Lower leg skin (tissue), 4 donors: ENCODE measurements around the gene DYNLT5. TPM values are rescaled to one million over a fixed set of nuclear protein-coding genes. Genes with fewer than 3 reads are reported as not detected.

ENCODE experiments used
- DNase-seq, 2 donors: peaks; one replicate each; pipeline ENCODE4 v3.0.0-alpha.2; 2019; ENCODE audit warnings: low spot score in 2 of 2
- H3K4me3 ChIP-seq: fragments of 200-600 bp; sonication (generic); 2 replicates; pipeline ENCODE4 v1.5.1; 2017; ENCODE audit warnings: mild to moderate bottlenecking, low read depth; ENCODE audit not compliant: poor library complexity, severe bottlenecking
- POLR2A ChIP-seq, 2 donors: fragments of 450-650 bp; IDR thresholded peaks; one replicate each; pipeline ENCODE4 v1.6.1; 2016 to 2017; ENCODE audit warnings: antibody characterized with exemption in 2 of 2, mild to moderate bottlenecking in 1 of 2, moderate library complexity in 1 of 2
- WGBS, 2 donors: methylation state at CpG; one replicate each; pipeline ENCODE4 v1.1.5; 2018; 5-methylcytosine and 5-hydroxymethylcytosine counted together
- intact Hi-C: fragments of 100-400 bp; cut with DNase I; formaldehyde crosslinking; loops from one replicate; pipeline ENCODE4 v1.15.0; 2023; ENCODE audit warnings: low total_unique reads
- total RNA-seq, 4 donors: library from RNA; depleted of rRNA; stranded (reverse); fragments of >200 nt; gene quantifications; one replicate each; pipeline ENCODE4 v1.1.0, GENCODE V29; 2016
- TF ChIP-seq, protein P1 (sequence below), 3 donors: fragments of 450-650 bp; IDR thresholded peaks; one replicate each; pipeline ENCODE4 v1.5.1; 2016; ENCODE audit warnings: antibody characterized with exemption in 3 of 3, mild to moderate bottlenecking in 3 of 3, moderate library complexity in 2 of 3

DYNLT5 gene
- total RNA-seq, 4 donors from 2014 or later: 0.83 to 1.0 (median 0.97) TPM; not detected in 1

DNA sequence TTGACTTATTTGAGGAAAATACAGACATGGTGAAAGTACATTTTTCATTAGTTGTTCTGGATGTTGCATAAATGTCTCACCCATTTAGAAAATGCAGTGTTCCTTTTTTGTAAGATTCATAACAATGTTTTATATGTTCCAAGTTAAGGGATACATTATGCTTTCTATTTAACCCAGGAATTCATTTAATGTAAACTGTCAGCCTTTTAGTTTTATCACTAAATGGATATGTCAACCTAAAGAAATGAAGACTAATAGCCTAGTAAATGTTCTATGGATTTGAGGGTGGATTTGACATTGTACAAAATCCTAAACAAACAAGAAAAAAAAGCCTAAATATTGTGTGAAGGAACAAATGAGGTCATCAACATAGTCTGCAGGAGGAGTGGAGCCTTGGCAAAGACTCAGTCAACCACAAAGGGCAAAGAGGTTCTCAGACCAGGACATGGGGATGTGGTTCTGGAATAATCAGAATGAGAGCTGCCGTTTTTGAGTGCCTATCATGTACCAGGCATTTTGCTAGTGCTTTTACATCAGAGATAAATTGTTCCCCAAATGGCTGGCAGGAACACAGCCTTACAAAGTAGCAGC lies 57.6 kb downstream of the DYNLT5 start:
- TF ChIP-seq, protein P1, sequence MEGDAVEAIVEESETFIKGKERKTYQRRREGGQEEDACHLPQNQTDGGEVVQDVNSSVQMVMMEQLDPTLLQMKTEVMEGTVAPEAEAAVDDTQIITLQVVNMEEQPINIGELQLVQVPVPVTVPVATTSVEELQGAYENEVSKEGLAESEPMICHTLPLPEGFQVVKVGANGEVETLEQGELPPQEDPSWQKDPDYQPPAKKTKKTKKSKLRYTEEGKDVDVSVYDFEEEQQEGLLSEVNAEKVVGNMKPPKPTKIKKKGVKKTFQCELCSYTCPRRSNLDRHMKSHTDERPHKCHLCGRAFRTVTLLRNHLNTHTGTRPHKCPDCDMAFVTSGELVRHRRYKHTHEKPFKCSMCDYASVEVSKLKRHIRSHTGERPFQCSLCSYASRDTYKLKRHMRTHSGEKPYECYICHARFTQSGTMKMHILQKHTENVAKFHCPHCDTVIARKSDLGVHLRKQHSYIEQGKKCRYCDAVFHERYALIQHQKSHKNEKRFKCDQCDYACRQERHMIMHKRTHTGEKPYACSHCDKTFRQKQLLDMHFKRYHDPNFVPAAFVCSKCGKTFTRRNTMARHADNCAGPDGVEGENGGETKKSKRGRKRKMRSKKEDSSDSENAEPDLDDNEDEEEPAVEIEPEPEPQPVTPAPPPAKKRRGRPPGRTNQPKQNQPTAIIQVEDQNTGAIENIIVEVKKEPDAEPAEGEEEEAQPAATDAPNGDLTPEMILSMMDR (IDR thresholded peaks at IDR 0.05): no peak
- TF ChIP-seq POLR2A (IDR thresholded peaks at IDR 0.05): no peak
- 75 to 80% methylated on average over 1 of the region's 1 CpG for WGBS, 2 donors
- no peak overlapping the region for H3K4me3 ChIP-seq
- intact Hi-C loops: no loop called here
- DNase-seq: no peak

DNA sequence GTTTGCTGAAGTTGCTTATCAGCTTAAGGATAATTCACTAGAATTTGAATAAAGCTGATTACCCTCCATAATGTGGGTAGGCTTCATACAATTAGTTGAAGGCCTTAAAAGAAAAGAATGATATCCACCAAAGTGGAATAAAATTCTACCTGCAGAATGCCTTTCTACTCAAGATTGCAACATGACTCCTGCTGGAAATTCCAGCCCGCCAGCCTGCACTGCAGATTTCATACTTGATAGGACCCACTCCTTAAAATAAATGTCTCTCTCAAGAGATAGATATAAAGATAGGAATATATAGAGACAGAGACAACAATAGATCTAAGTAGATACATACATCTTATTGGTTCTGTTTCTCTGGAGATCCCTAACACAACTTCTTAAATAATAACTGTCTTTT lies 72.5 kb downstream of the DYNLT5 start:
- H3K4me3 ChIP-seq: no peak overlapping the region
- TF ChIP-seq POLR2A (IDR thresholded peaks at IDR 0.05): no peak
- TF ChIP-seq, protein P1 (IDR thresholded peaks at IDR 0.05): no peak
- no peak for DNase-seq
- intact Hi-C loops: loop anchor here (10.0 kb wide), 1 partner anchor 970 kb away; no protein-coding TSS in a partner anchor
- WGBS, 2 donors: 94 to 100% methylated on average over 1 of the region's 1 CpG

Other genes with a start within 250 kb of the DYNLT5 start
- gene SGIP1, start 218.3 kb upstream of the DYNLT5 start, total RNA-seq: 1 to 10 TPM in 2 of 4 donors, under 1 TPM in 2; 0.39 to 7.0 (median 2.4) TPM
- gene INSL5, start 48.8 kb downstream of the DYNLT5 start, total RNA-seq: not detected
- gene DNAI4, start 172.4 kb downstream of the DYNLT5 start, total RNA-seq: 1 to 10 TPM; 1.5 to 3.8 (median 2.5) TPM
- 10 to 100 TPM; 17.0 to 26.5 (median 21.0) TPM for gene MIER1, start 172.5 kb downstream of the DYNLT5 start, total RNA-seq